ENCODE data around the gene DNAJA4. TPM values are rescaled to one million over a fixed set of nuclear protein-coding genes. Genes with fewer than 3 reads are reported as not detected.

The DNAJA4 gene
- total RNA-seq, 2 experiments from 2014 or later: 38.1 to 38.8 TPM

- CTCF ChIA-PET: no interaction called here
Measured at GRCh38 chr15:78327466-78327865, 63.1 kb downstream of the DNAJA4 start.

DNA sequence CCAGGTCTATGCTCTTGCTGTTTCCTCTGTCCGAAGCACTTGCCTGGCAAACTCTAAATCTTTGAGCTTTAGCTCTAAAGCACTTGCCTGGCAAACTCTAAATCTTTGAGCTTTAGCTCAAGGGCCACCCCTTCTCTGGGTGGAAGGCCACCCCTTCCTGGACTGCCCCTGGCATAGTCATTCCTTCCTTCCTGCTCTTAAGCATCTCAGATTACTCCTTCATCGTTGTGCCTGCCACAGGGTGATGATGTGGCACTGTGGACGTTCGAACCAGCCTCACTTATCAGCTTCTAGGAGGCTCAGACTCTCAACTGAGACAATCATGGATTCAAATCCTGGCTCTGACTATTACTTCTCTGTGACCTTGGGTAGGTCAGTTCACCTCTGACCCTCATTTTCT lies 65.3 kb downstream of the DNAJA4 start:
- POLR2A ChIA-PET: no interaction called here
- Mint-ChIP-seq H3K27ac (no peak overlapping the region), H3K36me3 (ENCODE audit: low read depth) (no peaks in the 10 kb centered on the region), H3K4me3 (no peak overlapping the region), H3K4me1 (ENCODE audit: low read depth) (no peaks in the 10 kb centered on the region), H3K9me3 (no peaks in the 10 kb centered on the region), H3K27me3 (no peaks in the 10 kb centered on the region)
- intact Hi-C loops (cut with micrococcal nuclease): loop anchor here (10.0 kb wide), 1 partner anchor 375 kb away; no protein-coding TSS in a partner anchor
- TF ChIP-seq CTCF (IDR thresholded peaks at IDR 0.05): no peak
- DNase-seq (no peak), ATAC-seq (peak; percentile 53)
- CTCF ChIA-PET: no interaction called here

More at GRCh38 chr15:78327466-78327865, 63.1 kb downstream of the DNAJA4 start:
- no peaks in the 10 kb centered on the region for H3K9me3 Mint-ChIP-seq
- TF ChIP-seq CTCF (IDR thresholded peaks at IDR 0.05): no peak
- no peak overlapping the region for H3K4me3 Mint-ChIP-seq
- no peaks in the 10 kb centered on the region for H3K27me3 Mint-ChIP-seq
- H3K27ac Mint-ChIP-seq: no peak overlapping the region
- DNase-seq (no peak), ATAC-seq (no peak)
- POLR2A ChIA-PET: no interaction called here
- H3K36me3 Mint-ChIP-seq (ENCODE audit: low read depth): no peaks in the 10 kb centered on the region
- intact Hi-C loops (cut with micrococcal nuclease): loop anchor here (10.0 kb wide), 1 partner anchor 377 kb away; no protein-coding TSS in a partner anchor
- H3K4me1 Mint-ChIP-seq (ENCODE audit: low read depth): no peaks in the 10 kb centered on the region

Other genes with a start within 250 kb of the DNAJA4 start
- gene TBC1D2B, start 186.9 kb upstream of the DNAJA4 start, total RNA-seq: 10 to 100 TPM; 62.9 to 65.7 TPM
- not detected for gene SH2D7, start 172.0 kb upstream of the DNAJA4 start, total RNA-seq
- 1 to 10 TPM; 1.6 TPM for gene CIB2, start 133.1 kb upstream of the DNAJA4 start, total RNA-seq
- 100 to 1,000 TPM; 106 to 110 TPM for gene IDH3A, start 115.2 kb upstream of the DNAJA4 start, total RNA-seq
- gene ACSBG1, start 30.0 kb upstream of the DNAJA4 start, total RNA-seq: under 1 TPM in 1 of 2 experiments, not detected in 1; 0.18 TPM
- 10 to 100 TPM; 63.0 to 64.5 TPM for gene SKIC8, start 35.0 kb downstream of the DNAJA4 start, total RNA-seq
- gene CRABP1, start 75.8 kb downstream of the DNAJA4 start, total RNA-seq: under 1 TPM in 1 of 2 experiments, not detected in 1; 0.36 TPM
- 10 to 100 TPM; 68.2 to 78.7 TPM for gene IREB2, start 173.7 kb downstream of the DNAJA4 start, total RNA-seq
- 1 to 10 TPM; 1.6 to 2.2 TPM for gene HYKK, start 243.0 kb downstream of the DNAJA4 start, total RNA-seq